HPDE6-E6E7 (cell line): ENCODE results near the gene IGF2BP2.
"Not testable (repeated sequence)": the region's sequence is repeated elsewhere in the genome, so short reads cannot be mapped to it uniquely, and the experiment has no call there.

Source experiments
- DNase-seq: peaks from one replicate; pipeline ENCODE4 v3.0.0; 2011; ENCODE audit warnings: missing footprints; ENCODE audit errors: extremely low spot score

Gene IGF2BP2

GRCh38 chr3:185640308-185640707 is 184.5 kb downstream of the IGF2BP2 start:
- no peak for DNase-seq

- DNase-seq: no peak
These were observed 185.1 kb downstream of the IGF2BP2 start for GRCh38 chr3:185639632-185640206.

GRCh38 chr3:185638651-185639050 is 186.2 kb downstream of the IGF2BP2 start:
- not testable (repeated sequence) for DNase-seq

DNA sequence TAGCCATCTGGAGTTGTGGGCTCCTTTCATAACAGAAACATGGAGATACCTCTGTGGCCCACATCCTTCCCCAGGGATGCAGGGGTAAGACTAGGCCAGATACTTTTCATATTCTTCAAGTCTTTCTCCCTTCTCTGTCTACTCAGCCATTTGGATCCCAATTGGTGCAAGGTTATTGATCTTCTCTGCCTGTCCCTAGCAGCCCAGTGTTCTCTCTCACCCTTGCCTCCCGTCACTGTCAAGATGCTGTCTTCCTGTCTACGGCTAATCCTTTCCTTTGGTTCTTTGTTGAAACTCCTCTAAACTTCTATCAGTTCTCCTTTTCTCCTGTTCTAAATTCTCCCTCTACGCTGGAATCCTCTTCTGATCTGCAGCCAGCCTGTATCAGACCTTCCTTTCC is 187.5 kb downstream of the IGF2BP2 start:
- DNase-seq: no peak

DNA sequence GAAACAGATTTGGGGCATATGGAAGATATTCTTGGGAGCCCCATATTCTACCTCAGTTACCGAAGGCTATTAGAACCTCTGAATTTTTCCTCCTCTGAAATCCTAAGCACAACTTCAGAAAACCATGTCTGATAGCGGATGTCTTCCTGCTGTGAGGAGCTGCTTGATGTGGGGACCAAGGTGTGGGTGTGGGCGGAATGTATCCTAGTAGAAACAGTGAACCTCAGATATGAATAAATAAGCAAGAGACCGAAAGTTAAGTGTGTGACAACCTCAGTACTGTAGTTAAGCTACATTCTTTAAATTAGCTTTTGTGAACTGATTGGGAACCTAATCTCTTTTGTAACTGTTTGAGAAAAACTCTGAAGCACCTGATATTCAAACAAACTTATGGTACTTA is 191.8 kb downstream of the IGF2BP2 start:
- DNase-seq: no peak

GRCh38 chr3:185631508-185632206 is 193.2 kb downstream of the IGF2BP2 start:
- no peak for DNase-seq

DNA sequence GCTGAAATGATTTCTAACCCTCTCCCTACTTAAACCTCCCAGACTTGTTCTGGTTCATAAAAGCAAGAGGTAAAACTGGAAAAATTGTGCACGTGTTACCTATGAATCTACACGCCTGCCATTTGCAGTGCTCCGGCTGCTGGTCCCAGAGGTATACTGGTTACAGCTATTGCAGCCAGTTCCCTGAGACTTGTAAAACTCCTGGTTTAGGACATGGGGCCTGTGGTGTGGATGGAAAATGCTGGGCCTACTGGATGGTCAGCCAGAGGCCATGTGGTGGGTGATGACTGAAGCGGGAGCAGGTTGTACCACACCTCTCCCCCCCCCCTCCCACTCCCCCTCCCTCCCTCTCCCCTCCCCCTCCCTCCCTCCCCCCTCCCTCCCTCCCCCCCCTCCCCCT is 193.7 kb downstream of the IGF2BP2 start:
- DNase-seq: no peak

- no peak for DNase-seq
These were observed 194.6 kb downstream of the IGF2BP2 start for GRCh38 chr3:185630182-185630622.

DNA sequence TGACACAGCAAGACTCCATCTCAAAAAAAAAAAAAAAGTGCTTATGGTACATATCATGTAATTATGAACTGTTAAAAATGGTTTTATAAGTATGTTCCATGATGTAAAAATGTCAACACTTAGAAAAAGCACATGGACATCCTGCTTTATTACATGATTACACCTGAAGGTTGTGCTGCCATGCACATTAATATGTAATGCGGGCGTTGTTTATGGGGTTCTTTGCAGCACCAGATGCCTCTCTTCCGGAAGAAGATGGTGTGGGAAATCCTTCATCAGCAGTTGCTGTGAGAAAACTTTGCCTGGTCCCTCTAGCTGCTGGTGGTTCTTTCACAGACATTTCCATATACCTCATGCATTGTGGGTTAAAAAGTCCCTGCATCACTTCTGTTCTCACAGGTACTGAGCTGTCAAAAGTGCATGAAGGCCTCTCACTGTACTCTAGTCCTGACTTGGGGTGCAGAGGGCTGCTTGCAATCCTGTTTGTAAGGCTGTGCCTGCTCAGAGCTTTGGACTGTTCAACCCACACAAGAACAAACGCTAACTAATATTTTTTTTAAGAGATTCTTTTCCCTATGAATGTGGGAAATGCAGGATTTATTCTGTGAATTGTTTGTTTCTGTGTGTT is 195.2 kb downstream of the IGF2BP2 start:
- no peak for DNase-seq

DNA sequence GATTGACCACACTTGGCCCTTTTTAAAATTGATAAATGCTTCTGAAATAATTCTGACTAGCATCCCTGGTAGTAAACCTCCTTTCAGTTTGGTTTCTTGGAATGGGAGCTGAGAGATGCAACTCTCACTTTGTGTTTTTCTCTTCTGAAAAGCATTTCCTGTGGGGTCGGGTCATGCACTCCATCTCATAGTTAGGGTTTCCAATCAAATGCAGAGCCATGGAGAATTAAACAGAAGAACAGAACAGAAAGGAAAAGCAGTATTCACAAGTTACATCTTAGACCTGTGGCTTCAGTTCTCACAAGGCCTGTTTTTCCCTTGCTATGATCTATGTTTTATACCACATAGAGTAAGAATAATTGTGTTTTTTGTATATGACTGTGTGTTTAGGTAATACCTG is 199.1 kb downstream of the IGF2BP2 start:
- no peak for DNase-seq

DNA sequence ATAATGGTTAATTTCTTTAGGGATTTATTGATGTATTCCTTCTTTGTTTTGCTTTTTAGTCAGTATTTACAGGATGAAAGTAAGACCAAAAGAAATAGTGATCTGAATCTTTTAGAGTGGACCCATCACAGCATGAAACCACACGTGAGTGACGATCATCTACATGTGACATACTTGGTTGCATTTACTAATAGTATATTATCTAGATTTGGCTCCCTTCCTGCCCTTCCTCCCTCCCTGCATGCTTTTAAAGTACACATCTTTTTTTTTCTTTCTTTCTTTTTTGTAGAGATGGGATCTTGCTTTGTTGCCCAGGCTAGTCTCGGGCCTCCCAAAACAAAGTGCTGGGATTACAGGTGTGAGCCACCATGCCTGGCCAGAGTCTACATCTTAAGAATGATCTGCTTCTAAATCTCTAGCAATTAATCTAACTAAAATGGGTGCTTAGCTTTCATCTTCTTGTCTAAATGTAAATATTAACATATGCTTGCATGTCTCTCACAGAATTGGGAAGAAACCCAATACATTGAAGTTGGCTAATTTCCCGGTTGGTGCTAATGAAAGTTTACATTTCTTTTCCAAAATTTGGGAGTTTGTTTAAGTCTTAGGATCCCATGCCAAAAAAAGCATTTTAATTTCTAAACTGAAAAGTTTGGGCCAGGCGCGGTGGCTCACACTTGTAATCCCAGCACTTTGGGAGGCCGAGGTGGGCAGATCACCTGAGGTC is 200.7 kb downstream of the IGF2BP2 start:
- no peak for DNase-seq

DNA sequence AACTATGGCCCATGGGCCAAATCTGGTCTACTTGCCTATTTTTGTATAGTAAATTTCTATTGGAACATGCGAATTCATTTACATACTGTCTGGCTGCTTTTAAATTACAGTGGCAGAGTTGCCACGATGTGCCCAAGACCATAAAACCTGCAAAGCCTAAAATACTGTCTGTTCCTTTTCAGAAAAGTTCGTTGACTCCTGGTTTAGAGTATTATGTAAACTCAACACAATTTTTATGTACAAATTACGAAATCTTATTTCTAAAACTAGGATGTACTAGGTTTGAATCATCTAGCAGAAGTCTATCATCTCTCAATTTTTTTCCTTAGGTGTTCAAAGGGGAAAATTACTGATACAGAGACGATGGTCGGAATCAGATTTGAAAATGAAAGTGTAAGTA is 211.8 kb downstream of the IGF2BP2 start:
- DNase-seq: no peak

DNA sequence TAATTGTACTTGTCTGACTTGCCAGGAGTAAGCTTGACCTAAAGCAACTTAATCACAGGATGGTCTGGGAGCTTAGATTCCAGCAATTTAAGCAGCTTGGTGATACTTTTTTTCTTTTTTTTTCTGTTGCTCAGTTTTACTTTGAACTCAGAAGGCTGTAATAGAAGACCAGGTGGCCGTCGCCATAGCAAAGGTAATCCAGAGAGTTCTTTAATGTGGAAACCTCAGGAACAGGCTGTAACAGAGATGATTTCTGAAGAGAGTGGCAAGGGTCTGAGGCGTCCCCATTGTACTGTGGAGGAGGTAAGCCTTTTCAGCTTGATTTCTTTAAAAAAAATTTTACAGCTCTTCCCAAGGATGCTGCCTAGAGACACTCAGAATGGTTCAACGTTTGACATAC is 218.6 kb downstream of the IGF2BP2 start:
- no peak for DNase-seq

- no peak for DNase-seq
These were observed 219.3 kb downstream of the IGF2BP2 start for GRCh38 chr3:185605566-185605965.

DNA sequence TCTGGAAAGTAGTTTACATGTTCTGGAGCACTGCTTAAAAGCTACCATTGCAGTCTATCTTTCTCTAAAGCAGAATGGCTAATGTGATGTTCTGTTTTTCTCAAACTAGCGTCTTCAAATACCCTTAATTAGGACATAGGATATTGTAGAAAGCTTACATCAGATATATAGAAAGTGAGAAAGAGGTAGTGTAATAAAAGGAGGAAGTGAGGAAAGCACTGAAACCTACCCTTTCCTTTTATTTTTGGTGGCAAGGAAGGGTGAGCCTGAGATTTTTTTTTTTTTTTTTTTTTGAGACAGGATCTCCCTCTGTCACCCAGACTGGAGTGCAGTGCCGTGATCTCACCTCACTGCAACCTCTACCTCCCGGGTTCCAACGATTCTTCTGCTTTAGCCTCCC is 229.3 kb downstream of the IGF2BP2 start:
- DNase-seq: no peak

DNA sequence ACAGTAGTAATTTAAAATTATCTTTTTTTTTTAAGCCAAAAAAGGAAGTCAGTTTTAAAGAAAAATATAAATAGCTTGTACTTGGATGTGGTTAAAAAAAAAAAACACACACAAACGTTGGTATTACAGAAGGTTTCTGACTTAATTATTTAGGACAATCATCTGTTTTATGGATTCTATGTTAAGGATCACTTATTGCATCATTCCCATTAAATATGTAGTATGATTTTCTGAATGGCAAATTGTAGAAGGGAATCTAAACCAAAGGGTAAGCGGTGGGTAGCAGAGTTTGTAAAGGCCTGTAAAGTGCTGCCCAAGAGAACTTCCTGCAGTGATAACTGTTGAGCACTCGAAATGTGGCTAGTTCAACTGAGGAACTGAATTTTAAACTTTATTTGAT is 230.8 kb downstream of the IGF2BP2 start:
- no peak for DNase-seq
